Endothelial cell of umbilical vein (primary cell): Measurements from ENCODE around the gene HIVEP3. TPM values are rescaled to one million over a fixed set of nuclear protein-coding genes. Genes with fewer than 3 reads are reported as not detected.

ENCODE experiments used
- BruUV-seq: library from RNA; stranded (reverse); fragments of 400-500 nt; replicated peaks from 2 replicates; lab custom pipeline; 2021; lab: Mats Ljungman, UMichigan
- CTCF ChIA-PET: fragments of 300-600, 350-600 bp; sonication (Branson Sonifier 250); formaldehyde crosslinking; loops from one replicate; lab custom pipeline; 2021; ENCODE audit warnings: antibody characterized with exemption, inconsistent platforms; lab: Charles Lee
- POLR2A ChIA-PET: fragments of 300-600, 350-600 bp; sonication (Branson Sonifier 250); formaldehyde crosslinking; loops from one replicate; lab custom pipeline; 2021; ENCODE audit warnings: antibody characterized with exemption, inconsistent platforms; lab: Charles Lee
- DNase-seq: peaks from one replicate; pipeline ENCODE4 v3.0.0-alpha.2; 2011; ENCODE audit warnings: low read depth, low spot score
- FAIRE-seq: peaks from 2 replicates; lab custom pipeline; 2011; peaks lifted over from hg19 to GRCh38; lab: Jason Lieb, UNC
- H2AFZ ChIP-seq: 2 replicates; pipeline ENCODE4 v1.6.0; 2012; ENCODE audit warnings: low read depth, low read length, control low read depth, inconsistent platforms
- H3K27ac ChIP-seq: 2 replicates; pipeline ENCODE4 v1.5.1; 2011; ENCODE audit warnings: low read depth, mild to moderate bottlenecking, control low read depth, low read length, moderate library complexity; ENCODE audit not compliant: insufficient read depth
- H3K27me3 ChIP-seq, 2 experiments: 2 replicates each; pipeline versions ENCODE4 v1.6.0 to v1.6.1; 2011; ENCODE audit warnings: low read length in 2 of 2, mixed read lengths in 1 of 2; ENCODE audit not compliant: control insufficient read depth in 2 of 2, insufficient read depth in 2 of 2
- H3K36me3 ChIP-seq, 2 experiments: 2 replicates in 1 of 2; 3 replicates in 1 of 2; pipeline ENCODE4 v1.5.1; 2011; ENCODE audit warnings: low read length in 2 of 2, mild to moderate bottlenecking in 1 of 2, moderate library complexity in 1 of 2; ENCODE audit not compliant: control insufficient read depth in 2 of 2, insufficient read depth in 2 of 2; ENCODE audit errors: extremely low read depth in 1 of 2
- H3K4me1 ChIP-seq: 3 replicates; pipeline ENCODE4 v1.5.1; 2011; ENCODE audit warnings: mild to moderate bottlenecking, low read length; ENCODE audit not compliant: control insufficient read depth, insufficient read depth; ENCODE audit errors: extremely low read depth
- H3K4me2 ChIP-seq: 2 replicates; pipeline ENCODE4 v1.6.1; 2011; ENCODE audit warnings: low read length, control low read depth, mixed read lengths; ENCODE audit not compliant: insufficient read depth
- H3K4me3 ChIP-seq, 3 experiments: fragments of 200-600 bp in 1 of 3; sonication (generic), shearing (Covaris generic) in 1 of 3; replicated peaks in 1 of 3; 2 replicates each; pipeline ENCODE4 v1.5.1; 2011 to 2016; ENCODE audit warnings: control low read depth in 3 of 3, low read length in 3 of 3, mild to moderate bottlenecking in 2 of 3, inconsistent platforms in 1 of 3, low read depth in 1 of 3, moderate library complexity in 1 of 3; ENCODE audit not compliant: insufficient read depth in 1 of 3
- H3K79me2 ChIP-seq: 2 replicates; pipeline ENCODE4 v1.6.0; 2012; ENCODE audit warnings: low read length, inconsistent platforms; ENCODE audit not compliant: control insufficient read depth, insufficient read depth
- H3K9ac ChIP-seq: replicated peaks from 2 replicates; pipeline ENCODE3; 2011; ENCODE audit warnings: low read length, control low read depth; ENCODE audit not compliant: insufficient read depth; ENCODE audit errors: extremely low read depth
- H3K9me1 ChIP-seq: replicated peaks from 3 replicates; pipeline ENCODE4 v1.6.0; 2011; ENCODE audit warnings: mild to moderate bottlenecking, low read length; ENCODE audit not compliant: control insufficient read depth, insufficient read depth; ENCODE audit errors: extremely low read depth
- H3K9me3 ChIP-seq: replicated peaks from 2 replicates; pipeline ENCODE4 v1.5.1; 2012; ENCODE audit warnings: low read length, inconsistent platforms; ENCODE audit not compliant: control insufficient read depth, insufficient read depth
- H4K20me1 ChIP-seq: replicated peaks from 2 replicates; pipeline ENCODE3; 2011; ENCODE audit warnings: mild to moderate bottlenecking, low read length; ENCODE audit not compliant: control insufficient read depth, insufficient read depth; ENCODE audit errors: extremely low read depth
- EZH2 ChIP-seq: IDR thresholded peaks from 2 replicates; pipeline ENCODE4 v1.6.1; 2012; ENCODE audit warnings: borderline replicate concordance, low read depth, mild to moderate bottlenecking, moderate library complexity, low read length, inconsistent platforms; ENCODE audit not compliant: severe bottlenecking
- FOS ChIP-seq: IDR thresholded peaks from 2 replicates; pipeline ENCODE4 v1.6.1; 2011; ENCODE audit warnings: mild to moderate bottlenecking, low read length, moderate library complexity, borderline replicate concordance; ENCODE audit not compliant: insufficient read depth
- GATA2 ChIP-seq: IDR thresholded peaks from 2 replicates; pipeline ENCODE4 v1.7.0; 2011; ENCODE audit warnings: low read depth, mild to moderate bottlenecking, moderate library complexity, mixed read lengths, low read length; ENCODE audit not compliant: insufficient read length, insufficient read depth
- JUN ChIP-seq: IDR thresholded peaks from 2 replicates; pipeline ENCODE4 v1.6.1; 2011; ENCODE audit warnings: borderline replicate concordance, low read depth; ENCODE audit not compliant: insufficient read length, insufficient read depth
- MYC ChIP-seq: IDR thresholded peaks from one replicate; pipeline ENCODE4 v1.6.1; 2011; ENCODE audit warnings: mild to moderate bottlenecking, low read depth, low read length
- POLR2A ChIP-seq: IDR thresholded peaks from 2 replicates; pipeline ENCODE4 v1.6.1; 2012; ENCODE audit warnings: low read depth, mild to moderate bottlenecking, control low read depth, low read length
- POLR2AphosphoS5 ChIP-seq: IDR thresholded peaks from 2 replicates; pipeline ENCODE4 v1.6.1; 2012; ENCODE audit warnings: low read depth, mild to moderate bottlenecking, control low read depth, low read length, moderate library complexity; ENCODE audit not compliant: insufficient read depth
- dilution Hi-C: fragments of 300-500 bp; cut with MboI; formaldehyde crosslinking; loops from one replicate; pipeline ENCODE4 v1.15.0; 2019; ENCODE audit warnings: low sequenced_read_pairs; ENCODE audit not compliant: extremely low pct_ligation_motif_present
- intact Hi-C: fragments of 100-400 bp; cut with micrococcal nuclease; formaldehyde crosslinking; loops from one replicate; pipeline ENCODE4 v1.10.0; 2022
- polyA plus RNA-seq, 4 experiments: library from polyadenylated mRNA; depleted of rRNA in 3 of 4; stranded (reverse) in 3 of 4; unstranded in 1 of 4; fragments of >200 nt; gene quantifications; 2 replicates each; pipeline versions ENCODE4 v1.2.1 to v1.2.3, GENCODE V29; 2011 to 2012; ENCODE audit warnings: missing spikeins in 1 of 4
- total RNA-seq: library from RNA; stranded (reverse); gene quantifications from 2 replicates; pipeline ENCODE4 v1.2.3, GENCODE V29; 2021
- TF ChIP-seq, protein P1 (sequence below), 2 donors: IDR thresholded peaks; 1 replicate in 1 of 2; 2 replicates in 1 of 2; pipeline ENCODE4 v1.5.1; 2011; ENCODE audit warnings: low read length in 2 of 2, mild to moderate bottlenecking in 2 of 2, moderate library complexity in 2 of 2, control low read depth in 1 of 2, inconsistent platforms in 1 of 2, low read depth in 1 of 2; ENCODE audit not compliant: insufficient read depth in 1 of 2; ENCODE audit errors: extremely low read depth in 1 of 2
- TF ChIP-seq, protein P2 (sequence below): IDR thresholded peaks from 2 replicates; pipeline ENCODE4 v1.6.1; 2011; ENCODE audit not compliant: insufficient read depth, insufficient read length

The HIVEP3 gene
- total and polyA plus RNA-seq, 2 donors (not counting 3 experiments of a cell fraction or from before 2014, with no cell fraction given), result 3.4 to 4.0 TPM

DNA sequence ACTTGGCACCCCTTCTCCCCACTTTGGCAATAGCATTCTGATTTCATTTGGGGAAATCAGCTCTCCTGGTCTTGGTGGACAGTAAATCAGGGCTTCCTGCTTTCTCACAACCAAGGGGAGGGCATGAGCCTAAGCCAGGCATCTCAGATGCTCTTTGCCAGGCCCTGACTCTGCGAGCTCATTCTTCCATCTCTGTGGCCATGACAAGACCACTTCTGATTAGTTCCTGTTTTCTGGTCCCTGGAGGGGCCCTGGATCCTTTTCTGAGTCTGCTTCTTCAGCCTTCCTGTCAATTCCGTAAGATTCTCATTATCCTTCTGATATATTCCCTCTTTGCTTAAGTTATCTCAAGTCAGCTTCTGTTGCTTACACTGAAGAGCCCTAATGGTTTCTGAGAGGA lies 210.4 kb downstream of the HIVEP3 start:
- POLR2A ChIA-PET, result no interaction called here
- Histone ChIP-seq H4K20me1 (no peaks in the 10 kb centered on the region), H3K4me3 (no peak overlapping the region), H3K4me1 (peaks cover 7% of the 10 kb centered on the region), H3K9ac (no peak overlapping the region), H3K9me1 (no peaks in the 10 kb centered on the region), H3K79me2 (no peaks in the 10 kb centered on the region), H3K4me2 (no peak overlapping the region), H3K27me3 (no peaks in the 10 kb centered on the region), H3K27ac (no peak overlapping the region), H3K9me3 (no peaks in the 10 kb centered on the region), H3K36me3 (no peaks in the 10 kb centered on the region), H2AFZ (no peak overlapping the region)
- TF ChIP-seq POLR2AphosphoS5, result no peak
- no peak for TF ChIP-seq GATA2
- TF ChIP-seq, protein P1, sequence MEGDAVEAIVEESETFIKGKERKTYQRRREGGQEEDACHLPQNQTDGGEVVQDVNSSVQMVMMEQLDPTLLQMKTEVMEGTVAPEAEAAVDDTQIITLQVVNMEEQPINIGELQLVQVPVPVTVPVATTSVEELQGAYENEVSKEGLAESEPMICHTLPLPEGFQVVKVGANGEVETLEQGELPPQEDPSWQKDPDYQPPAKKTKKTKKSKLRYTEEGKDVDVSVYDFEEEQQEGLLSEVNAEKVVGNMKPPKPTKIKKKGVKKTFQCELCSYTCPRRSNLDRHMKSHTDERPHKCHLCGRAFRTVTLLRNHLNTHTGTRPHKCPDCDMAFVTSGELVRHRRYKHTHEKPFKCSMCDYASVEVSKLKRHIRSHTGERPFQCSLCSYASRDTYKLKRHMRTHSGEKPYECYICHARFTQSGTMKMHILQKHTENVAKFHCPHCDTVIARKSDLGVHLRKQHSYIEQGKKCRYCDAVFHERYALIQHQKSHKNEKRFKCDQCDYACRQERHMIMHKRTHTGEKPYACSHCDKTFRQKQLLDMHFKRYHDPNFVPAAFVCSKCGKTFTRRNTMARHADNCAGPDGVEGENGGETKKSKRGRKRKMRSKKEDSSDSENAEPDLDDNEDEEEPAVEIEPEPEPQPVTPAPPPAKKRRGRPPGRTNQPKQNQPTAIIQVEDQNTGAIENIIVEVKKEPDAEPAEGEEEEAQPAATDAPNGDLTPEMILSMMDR (IDR thresholded peaks at IDR 0.05; ENCODE audit: extremely low read depth in 1 of 2, insufficient read depth in 1 of 2, low read depth in 1 of 2, low read length in 2 of 2), result no peak
- no peak for TF ChIP-seq FOS
- TF ChIP-seq MYC, result no peak
- no peak for TF ChIP-seq POLR2A
- TF ChIP-seq JUN, result no peak
- TF ChIP-seq EZH2, result no peak
- TF ChIP-seq, protein P2, sequence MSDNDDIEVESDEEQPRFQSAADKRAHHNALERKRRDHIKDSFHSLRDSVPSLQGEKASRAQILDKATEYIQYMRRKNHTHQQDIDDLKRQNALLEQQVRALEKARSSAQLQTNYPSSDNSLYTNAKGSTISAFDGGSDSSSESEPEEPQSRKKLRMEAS, result no peak
- intact Hi-C loops, result no loop called here
- no TSS peak for BruUV-seq
- CTCF ChIA-PET, result interaction anchor here (1.7 kb wide), 1 partner anchor 15 kb away, joined by 8 read pairs; no protein-coding TSS in a partner anchor
- dilution Hi-C loops, result no loop called here
- FAIRE-seq (no peak), DNase-seq (no peak)
